LoVo (cell line): ENCODE data around the gene GPRC5C.

ENCODE experiments used
- DNase-seq: peaks from one replicate; pipeline ENCODE4 v3.0.0-alpha.2; 2016; ENCODE audit warnings: low spot score

Gene GPRC5C

DNA sequence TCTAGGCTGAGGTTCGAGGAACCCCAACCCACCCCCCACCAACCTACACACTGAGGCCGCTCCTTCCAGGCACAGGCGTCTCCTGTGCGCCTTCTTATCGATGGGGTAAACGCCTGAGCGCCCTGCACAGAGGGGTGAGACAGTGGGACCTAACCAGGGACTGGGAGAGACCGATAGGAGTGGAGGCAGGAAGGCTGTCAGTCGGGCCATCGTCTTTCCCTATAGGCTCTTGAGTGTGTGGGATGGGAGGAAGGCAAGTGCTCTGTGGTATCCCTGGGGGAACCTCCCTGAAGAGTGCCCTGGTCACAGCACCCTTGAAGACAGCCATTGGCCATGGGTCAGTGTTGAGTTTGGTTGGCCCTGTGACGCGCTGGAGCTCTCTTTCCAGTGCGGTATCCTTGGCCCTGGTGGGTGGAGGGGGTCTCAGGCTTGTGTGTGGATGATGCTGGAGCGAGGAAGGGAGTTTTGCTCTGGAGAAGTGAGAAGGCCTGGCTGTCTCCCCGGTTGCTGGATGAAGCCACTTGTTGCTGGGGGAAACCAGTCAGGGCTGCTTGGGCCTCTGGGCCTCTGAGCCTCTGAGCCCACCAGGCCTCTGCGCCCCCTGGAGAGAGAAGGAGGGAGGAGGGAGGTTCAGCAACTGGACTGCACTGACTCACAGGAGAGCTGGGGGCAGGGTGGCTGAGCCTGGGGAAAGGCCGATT is 1.7 kb downstream of the GPRC5C start:
- no peak for DNase-seq

DNA sequence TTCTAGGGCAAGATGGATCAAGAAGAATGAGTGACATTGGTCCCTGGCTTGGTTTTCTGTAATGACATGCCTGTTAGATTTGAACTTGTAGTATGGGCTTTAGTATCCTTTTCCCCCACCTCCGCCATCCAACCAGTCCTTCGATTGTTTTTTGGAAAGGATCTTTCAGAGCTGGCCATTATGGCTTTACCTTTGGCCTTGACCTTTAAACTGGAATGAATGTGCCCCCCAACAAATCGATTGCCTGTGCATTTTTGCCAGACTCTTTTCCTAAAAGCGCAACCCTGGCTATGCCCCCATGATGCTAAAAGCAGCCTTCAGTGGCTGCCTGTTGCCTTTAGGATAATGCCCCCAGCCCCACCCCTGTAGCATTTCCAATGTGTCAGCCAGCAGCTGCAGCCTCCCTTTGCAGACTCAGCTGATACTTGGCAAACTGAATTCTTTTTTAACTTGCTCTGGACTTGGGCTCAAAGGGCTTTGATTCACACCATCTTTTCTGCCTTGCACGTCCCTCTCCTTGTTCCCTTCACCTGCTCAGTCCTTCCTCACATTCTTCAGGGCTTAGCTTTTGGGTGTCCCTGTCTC is 4.0 kb downstream of the GPRC5C start:
- no peak for DNase-seq

DNA sequence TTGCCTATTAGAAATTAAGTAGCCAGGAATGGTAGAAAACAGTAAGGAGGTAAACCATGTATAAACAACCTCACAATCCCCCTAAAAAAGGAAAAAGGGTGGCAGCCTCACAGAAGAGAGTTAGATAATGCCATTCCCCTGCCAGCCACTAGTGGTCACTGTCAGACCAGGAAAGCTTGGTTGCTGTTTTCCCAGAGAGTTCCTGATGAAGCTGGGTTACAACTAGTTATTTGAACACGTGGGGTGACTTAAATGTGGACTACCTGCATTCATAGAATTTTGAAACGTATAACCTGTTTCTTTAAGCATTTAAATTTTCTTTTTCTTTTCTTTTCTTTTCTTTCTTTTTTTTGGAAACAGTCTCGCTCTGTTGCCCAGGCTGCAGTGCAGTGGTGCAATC is 5.8 kb downstream of the GPRC5C start:
- DNase-seq = no peak

DNA sequence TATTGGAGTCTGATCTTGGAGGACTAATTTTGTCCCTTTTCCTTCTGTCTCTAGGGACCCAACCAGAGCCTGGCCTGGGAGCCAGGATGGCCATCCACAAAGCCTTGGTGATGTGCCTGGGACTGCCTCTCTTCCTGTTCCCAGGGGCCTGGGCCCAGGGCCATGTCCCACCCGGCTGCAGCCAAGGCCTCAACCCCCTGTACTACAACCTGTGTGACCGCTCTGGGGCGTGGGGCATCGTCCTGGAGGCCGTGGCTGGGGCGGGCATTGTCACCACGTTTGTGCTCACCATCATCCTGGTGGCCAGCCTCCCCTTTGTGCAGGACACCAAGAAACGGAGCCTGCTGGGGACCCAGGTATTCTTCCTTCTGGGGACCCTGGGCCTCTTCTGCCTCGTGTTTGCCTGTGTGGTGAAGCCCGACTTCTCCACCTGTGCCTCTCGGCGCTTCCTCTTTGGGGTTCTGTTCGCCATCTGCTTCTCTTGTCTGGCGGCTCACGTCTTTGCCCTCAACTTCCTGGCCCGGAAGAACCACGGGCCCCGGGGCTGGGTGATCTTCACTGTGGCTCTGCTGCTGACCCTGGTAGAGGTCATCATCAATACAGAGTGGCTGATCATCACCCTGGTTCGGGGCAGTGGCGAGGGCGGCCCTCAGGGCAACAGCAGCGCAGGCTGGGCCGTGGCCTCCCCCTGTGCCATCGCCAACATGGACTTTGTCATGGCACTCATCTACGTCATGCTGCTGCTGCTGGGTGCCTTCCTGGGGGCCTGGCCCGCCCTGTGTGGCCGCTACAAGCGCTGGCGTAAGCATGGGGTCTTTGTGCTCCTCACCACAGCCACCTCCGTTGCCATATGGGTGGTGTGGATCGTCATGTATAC is 8.0 kb downstream of the GPRC5C start:
- no peak for DNase-seq

DNA sequence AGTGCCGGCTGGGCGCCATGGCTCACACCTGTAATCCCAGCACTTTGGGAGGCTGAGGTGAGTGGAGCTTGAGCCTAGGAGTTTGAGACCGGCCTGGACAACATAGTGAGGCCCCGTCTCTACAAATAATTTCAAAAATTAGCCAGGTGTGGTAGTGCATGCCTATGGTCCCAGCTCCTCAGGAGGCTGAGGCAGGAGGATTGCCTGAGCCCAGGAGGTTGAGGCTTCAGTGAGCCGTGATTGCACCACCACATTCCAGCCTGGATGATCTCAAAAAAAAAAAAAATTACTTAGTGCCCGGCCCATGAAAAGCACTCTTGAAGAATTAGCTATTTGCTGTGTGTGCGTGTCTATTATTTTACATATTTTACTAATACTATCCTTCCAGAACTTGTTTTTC is 9.6 kb downstream of the GPRC5C start:
- DNase-seq = no peak

DNA sequence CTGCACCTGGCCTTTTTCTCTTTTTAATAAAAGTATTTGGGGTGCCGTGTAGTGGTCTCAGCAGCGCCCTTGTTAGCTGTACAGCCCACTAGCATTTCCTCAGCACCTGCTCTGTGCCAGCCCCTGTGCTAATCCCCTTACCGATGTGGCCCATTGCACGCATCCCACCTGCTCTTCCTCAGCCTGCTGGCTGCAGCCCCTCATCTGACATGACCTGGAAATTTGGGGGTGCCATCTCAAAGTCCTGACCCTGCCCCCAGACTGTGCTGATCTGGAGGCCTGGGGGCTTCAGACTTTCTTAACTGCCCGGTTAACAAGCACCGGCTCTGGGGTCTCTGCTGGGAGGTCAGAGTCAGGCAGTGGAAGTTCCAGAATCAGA is 10.4 kb downstream of the GPRC5C start:
- no peak for DNase-seq

DNA sequence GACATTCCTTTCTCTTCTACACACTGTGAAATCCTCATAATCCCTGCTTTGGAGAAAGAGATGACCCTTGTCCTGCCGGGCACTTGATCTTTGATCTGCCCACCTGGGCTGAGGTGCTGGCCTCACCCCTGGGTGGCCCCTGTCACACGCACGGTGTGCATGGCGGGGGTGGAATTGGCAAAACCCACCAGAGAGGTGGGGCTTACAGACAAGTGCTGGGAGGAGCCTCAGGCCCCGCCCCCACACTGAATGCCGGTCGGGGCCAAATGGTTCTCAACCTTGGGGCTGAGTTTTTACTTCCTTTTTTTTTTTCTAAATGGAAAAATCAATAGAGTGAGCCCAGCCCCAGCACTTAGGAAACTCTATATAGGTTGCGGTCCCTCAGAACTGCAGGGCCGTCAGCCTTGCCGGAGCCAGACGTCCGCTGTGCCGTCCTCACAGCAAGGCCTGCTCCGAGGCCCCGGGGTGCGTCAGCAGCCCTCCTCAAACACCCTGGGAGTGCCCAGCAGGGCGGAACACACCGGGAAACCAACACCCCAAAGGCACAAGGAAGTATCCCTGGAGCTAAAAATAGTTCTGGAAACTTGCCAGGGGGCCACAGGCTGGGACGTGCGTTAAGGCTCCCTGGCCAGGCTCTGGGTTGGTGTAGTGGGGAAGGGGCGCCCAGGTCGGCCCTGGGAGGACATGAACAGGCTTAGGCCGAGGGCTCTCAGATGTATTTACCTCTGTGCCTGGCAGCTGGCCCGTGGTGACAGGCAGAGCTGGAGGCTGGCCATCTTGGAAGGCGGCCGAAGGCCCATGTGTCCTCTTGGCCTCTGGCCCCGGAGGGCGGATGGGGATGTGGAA is 11.0 kb downstream of the GPRC5C start:
- peak; percentile 85 for DNase-seq

DNA sequence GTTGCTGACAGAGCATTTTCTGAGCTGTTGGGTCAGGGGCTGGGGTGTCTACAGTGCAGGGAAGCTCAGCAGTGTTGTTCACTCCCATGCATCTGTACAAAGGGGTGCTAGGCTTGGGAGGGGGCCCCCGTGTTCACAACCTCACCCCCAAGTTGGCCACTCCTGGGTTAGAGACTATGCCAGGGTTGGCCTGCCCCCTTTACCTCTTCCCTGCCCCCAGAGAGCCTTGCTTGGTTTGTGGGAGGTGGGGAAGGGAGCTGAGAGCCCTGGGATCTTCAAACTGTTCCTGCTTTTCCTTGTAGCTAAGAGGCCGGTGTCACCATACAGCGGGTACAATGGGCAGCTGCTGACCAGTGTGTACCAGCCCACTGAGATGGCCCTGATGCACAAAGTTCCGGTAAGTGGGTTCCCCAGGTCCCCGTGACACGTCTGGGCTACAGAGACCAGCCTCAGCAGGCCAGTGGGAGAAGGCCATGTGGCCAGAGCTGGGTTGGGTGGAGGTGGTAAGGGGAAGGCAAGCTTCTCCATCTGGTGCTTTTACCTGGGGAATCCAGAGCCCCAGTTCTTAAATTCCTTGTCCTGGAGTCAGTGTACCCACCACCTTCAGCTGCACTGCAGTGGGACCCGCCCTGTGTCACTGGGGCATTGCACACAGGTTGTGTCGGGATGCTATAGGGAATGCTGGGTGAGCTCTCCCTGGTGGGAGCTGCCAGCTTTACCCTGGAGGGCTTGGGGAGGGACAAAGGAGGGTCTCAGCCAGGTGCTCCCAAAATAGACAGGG is 11.8 kb downstream of the GPRC5C start:
- DNase-seq = no peak

DNA sequence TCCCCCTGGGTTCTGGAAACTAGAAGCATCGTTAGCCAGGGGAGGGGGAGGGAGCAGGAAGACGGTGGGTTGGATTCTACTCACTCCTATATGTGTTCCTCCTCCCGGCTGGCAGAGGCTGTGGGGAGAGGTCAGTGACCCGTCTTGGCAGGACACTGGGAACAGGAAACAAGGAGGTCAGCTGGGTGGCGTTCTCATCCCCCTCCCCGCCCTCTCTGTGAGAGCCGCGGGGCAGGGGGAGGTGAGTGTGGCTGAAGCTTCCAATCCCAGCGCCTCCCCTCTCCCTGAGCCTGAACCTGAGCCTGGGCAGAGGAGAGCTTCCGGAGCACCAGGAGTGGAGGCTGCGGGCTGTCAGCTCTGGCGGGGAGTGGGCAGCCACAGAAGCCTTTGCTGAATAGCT is 12.5 kb downstream of the GPRC5C start:
- DNase-seq = no peak

DNA sequence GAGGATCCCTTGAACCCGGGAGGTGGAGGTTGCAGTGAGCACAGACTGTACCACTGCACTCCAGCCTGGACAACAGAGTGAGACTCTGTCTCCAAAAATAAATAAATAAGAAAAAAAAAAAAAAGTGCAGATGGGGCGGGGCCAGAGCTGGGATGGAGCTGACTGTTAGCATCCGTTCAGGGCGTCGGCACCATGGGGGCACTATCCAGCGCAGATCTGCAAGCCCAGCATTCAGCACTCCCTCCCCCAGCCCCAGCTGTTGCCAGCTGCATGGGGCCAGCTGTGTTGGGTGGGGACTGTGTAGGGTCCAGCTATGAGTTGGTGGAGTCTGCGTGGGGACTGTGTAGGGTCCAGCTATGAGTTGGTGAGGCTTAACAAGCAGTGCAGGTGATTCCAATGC is 13.3 kb downstream of the GPRC5C start:
- no peak for DNase-seq

DNA sequence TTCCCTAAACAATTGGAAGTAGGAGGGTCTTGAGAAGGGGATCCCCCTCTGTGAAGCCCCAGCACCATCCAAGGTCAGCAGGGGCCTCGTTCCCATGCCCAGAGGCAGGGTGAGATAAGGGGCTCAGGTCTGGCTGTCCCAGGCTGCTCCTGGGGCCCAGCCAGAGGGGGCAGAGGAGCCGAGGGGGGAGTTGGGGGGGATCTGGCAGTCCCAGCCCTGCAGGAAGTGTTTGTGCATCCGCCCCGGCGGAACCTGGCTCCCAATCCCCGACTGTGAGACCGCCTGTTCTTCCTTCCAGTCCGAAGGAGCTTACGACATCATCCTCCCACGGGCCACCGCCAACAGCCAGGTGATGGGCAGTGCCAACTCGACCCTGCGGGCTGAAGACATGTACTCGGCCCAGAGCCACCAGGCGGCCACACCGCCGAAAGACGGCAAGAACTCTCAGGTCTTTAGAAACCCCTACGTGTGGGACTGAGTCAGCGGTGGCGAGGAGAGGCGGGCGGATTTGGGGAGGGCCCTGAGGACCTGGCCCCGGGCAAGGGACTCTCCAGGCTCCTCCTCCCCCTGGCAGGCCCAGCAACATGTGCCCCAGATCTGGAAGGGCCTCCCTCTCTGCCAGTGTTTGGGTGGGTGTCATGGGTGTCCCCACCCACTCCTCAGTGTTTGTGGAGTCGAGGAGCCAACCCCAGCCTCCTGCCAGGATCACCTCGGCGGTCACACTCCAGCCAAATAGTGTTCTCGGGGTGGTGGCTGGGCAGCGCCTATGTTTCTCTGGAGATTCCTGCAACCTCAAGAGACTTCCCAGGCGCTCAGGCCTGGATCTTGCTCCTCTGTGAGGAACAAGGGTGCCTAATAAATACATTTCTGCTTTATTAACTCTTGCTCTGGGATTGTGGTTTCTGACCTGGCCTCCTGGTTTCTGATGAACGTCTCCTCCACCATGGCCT is 14.9 kb downstream of the GPRC5C start:
- no peak for DNase-seq

DNA sequence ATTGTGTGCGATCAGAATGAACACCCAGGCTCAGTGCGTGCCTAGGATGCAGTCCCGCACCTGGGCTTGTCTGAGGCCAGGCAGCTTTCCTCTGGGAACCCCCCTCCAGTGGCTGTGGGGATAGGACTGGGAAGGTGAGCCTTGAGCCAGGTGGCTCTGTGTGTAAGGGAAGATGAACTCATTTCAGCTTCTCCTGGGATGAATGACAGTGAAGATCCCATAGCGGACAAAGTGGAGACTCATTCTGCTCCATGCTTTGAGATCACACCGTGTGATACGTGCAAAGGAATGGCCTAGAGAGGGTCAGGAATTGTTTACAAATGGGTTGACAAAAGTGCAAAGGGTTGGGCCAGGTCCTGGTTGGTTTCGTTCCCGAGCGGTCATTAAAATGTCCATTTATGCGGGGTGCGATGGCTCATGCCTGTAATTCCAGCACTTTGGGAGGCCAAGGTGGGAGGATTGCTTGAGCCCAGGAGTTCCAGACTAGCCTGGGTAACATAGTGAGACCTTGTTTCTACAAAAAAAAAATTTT is 15.8 kb downstream of the GPRC5C start:
- no peak for DNase-seq

DNA sequence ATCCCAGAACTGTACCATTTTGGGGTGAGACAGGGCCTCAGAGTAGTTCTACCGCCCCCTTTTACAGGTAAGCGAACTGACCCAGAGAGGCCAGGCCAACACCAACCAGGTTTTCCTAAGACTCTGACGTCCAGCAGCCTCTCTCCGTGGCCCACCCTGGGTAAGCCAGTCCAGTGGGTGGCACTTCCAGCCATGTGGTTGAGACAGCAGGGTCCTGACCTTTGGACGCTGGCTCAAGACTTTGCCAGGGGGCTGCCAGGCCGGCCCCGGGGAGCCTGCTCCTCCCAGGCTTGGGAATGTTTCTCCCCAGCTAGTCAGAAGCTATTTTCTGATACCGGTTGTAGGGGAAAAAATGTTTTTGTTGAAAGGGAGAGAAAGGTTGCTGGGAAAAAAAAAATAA is 16.9 kb downstream of the GPRC5C start:
- no peak for DNase-seq

DNA sequence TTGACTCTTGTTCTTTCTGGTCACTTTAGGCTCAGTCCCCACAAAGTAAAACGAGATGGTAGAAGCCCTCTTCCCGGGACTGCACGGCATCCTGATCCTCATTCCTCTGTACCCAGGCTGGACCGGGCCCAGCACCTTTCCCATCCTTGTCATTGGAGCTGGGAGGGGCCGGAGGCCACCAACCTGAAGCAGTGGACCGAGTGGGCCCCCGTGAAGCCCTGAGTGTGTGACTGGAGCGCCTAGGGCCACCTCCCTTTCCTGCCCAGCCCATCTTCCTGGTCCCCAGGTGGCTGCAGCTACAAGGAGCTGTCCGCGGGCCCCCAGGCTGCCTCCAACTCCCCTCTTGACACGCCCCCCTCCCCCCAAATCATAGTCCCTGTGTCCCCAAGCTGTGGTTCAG is 17.4 kb downstream of the GPRC5C start:
- DNase-seq = no peak

DNA sequence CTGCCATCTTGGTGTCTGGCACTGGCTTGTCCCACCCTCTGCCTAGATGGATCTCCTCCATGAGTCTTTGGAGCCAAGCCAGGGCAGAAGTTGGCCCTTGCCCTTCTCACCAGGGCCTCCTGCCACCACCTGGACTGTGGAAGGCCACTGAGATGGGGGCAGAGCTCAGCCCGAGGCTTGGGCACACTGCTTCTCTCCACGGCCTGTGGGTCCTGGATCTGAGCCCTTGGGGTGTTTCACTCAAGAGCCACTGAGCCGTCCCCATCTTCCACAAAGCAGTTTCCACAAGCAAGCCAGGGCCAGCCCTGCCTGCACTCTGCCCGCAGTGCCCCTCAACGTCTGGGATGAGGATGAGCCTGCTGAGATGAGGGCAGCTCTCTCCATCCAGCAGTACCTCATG is 17.9 kb downstream of the GPRC5C start:
- no peak for DNase-seq

DNA sequence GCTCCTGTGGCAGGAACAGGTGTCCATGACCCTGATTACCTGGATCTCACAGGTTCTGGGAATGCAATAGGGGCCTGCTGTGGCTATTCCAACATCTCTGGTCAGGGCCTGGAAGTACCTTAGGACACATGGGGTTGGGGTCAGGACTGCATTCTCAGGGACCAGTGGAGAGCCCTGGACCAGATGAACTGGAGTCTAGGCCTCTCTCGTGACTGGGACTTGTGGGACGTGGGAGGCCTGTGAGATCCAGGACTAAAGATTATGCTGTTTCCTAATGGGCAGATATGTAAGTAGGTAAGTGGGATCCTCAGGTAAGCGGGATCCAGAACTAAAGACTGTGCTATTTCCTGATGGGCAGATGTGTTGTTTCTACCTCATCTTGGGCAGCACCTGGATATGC is 18.3 kb downstream of the GPRC5C start:
- DNase-seq = no peak

DNA sequence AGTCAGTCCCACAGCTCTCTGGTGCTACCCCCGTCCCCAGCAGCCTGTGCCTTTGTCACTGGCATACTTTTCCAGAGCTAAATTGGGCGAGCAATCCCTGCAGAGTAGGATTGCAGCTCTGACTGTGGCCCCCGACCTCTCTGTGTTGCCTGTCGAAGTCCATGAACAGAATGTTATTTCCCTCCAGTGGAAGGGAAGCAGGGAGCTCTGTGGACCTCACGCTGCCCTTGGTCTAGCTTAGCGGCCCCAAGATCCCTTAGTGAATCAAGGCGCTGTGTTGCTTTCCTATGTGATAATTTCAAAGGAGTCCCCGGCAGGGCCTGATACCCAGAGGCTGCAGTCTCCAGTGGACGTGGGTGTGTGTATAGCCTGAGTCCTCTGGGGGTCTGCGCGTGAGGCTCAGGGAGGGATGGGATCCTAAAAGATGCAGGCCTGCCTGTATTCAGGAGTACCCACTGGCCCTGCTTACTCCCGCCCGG is 19.1 kb downstream of the GPRC5C start:
- no peak for DNase-seq

DNA sequence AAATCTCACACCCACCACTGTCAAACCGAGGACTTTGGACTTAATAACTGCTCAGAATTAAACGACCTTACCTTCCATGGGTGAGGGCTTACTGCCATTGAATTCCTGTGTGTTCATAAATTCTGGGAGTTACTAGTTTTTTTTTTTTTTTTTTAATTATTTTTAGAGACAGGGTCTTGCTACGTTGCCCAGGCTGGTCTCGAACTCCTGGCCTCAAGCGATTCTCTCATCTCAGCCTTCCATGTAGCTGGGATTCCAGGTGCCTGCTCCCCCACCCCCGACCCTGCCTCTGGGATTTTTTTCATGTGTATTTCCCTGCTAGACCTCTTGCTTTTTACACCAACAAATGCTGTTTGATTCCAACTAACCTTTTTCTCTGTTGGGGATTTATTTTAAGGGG is 19.7 kb downstream of the GPRC5C start:
- DNase-seq = no peak

DNA sequence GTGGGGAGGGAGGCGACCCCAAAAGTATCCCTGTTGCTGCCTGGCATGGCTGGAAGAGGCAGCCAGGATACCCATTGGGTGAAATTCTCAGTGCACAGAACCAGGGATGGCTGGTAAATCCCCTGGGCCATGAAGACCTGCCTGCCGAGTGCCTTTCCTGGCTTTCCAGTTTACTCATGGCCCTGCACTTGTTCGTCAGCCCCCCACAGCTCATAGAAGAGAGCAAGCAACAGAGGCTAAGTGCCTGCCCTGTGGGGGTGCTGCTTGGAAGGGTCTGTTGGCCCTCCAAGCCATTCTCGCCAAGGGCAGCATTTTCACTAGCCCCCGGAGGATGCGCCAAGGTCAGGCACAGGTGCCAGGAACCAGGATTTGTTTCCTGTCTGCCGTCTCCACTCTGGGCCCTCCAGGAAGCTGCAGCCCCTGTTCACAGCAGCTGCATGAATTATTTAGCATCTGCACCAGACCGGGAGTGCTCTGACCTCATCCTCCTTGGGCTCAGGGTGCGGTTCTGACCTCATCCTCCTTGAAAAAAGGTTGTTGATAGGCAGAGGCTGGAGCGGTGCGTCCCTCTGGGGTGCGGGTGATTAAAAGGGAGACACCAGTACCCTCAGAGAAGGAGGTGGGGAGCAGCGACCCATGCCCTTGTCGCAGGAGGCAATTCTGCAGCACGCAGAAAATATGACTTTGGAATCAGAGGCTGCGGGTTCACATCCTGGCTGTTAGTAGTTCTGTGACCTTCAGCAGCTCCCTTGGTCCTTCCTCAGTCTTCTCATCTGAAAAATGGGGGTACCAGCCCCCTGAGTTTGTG is 20.3 kb downstream of the GPRC5C start:
- DNase-seq = no peak
